Measurements from ENCODE around the gene STK25.
"Not testable (repeated sequence)": the region's sequence is repeated elsewhere in the genome, so short reads cannot be mapped to it uniquely, and the experiment has no call there.

Gene STK25

GRCh38 chr2:241461693-241462677 lies 46.4 kb downstream of the STK25 start:
- DNase-seq, result no peak

- no peak for DNase-seq
These were observed 47.8 kb downstream of the STK25 start for GRCh38 chr2:241460631-241461030.

- no peak for DNase-seq
These were observed 48.9 kb downstream of the STK25 start for GRCh38 chr2:241459520-241459919.

- DNase-seq, result no peak
These were observed 49.7 kb downstream of the STK25 start for GRCh38 chr2:241458687-241459086.

GRCh38 chr2:241456546-241456945 lies 51.8 kb downstream of the STK25 start:
- no peak for DNase-seq

- no peak for DNase-seq
These were observed 53.4 kb downstream of the STK25 start for GRCh38 chr2:241454837-241455485.

GRCh38 chr2:241453919-241454318 lies 54.5 kb downstream of the STK25 start:
- not testable (repeated sequence) for DNase-seq

- no peak for DNase-seq
These were observed 56.4 kb downstream of the STK25 start for GRCh38 chr2:241451840-241452506.

GRCh38 chr2:241450092-241450491 lies 58.3 kb downstream of the STK25 start:
- DNase-seq, result not testable (repeated sequence)

- DNase-seq, result no peak
These were observed 63.0 kb downstream of the STK25 start for GRCh38 chr2:241445426-241445825.

- no peak for DNase-seq
These were observed 64.7 kb downstream of the STK25 start for GRCh38 chr2:241443486-241444223.
